ENCODE results near the gene HEXIM1. TPM values are rescaled to one million over a fixed set of nuclear protein-coding genes. Genes with fewer than 3 reads are reported as not detected.
A peak's percentile ranks its signal among the peaks of the same experiment; 100 is the strongest.

The HEXIM1 gene
- total RNA-seq (10 to 100 TPM; 14.4 to 28.7 (median 22.5) TPM), polyA plus RNA-seq (10 to 100 TPM; 11.9 to 12.4 TPM)
- long read RNA-seq, donor 1, transcript HEXIM1-201 (1 exons, 3,600 nt): major isoform, 24 of 26 reads
- long read RNA-seq, donor 1, partial matches to known transcripts: 0 of 26 reads
- long read RNA-seq, donor 1, other reads (novel, unspliced or antisense): 2 of 26 reads
- long read RNA-seq, donor 2, transcript HEXIM1-201 (1 exons, 3,600 nt): major isoform, 77 of 78 reads
- long read RNA-seq, donor 2, partial matches to known transcripts: 0 of 78 reads
- long read RNA-seq, donor 2, other reads (novel, unspliced or antisense): 1 of 78 reads
- long read RNA-seq, donor 3, transcript HEXIM1-201 (1 exons, 3,600 nt): major isoform, 17 of 17 reads
- long read RNA-seq, donor 3, partial matches to known transcripts: 0 of 17 reads
- long read RNA-seq, donor 3, other reads (novel, unspliced or antisense): 0 of 17 reads

DNA sequence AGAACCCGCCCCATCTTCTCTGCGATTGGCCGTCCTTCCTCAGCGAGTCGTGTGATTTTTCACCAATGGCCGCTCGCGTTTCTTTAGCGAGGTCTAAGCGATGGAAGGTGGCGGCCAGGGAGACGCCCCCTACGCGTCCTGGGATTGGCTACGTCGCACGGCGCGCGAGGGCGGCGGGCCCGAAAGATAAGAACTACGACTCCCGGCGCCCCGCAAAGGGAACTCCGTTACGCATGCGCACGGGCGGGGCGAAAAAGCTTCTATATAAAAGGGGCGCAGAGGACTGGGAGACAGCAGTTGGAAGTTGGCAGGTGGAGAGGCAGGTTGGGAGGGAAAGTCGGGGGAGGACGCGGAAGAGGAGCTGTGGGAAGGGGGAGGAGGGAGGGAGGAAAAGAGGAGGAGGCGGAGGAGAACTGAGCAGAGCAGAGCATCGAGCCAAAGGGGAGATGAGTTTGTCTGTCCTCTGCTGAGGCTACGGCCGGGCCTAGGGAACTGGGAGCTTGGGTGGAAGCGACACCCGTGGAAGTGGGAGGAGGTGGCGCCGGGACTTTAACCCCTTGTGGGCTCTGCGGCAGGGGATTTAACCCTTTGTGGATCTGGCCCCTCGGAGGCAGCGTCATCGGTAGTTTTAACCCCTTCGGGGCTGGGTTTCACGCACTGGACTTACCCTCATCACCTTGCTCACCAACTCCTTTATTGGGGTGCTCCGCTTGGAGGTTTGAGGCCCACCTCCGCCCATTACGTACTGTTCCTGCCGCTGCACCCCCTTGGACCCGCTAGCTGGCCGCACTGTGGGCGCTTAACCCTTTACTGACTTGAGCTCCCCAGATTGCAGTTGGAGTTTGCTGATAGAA lies at the start of gene HEXIM1:
Gene HEXIM1, plus strand, starts transcription at position 293 of the 854 bp plus-strand sequence. CDS start 716 bp downstream, outside the sequence.
- DNase-seq: peak; percentile 99 to 100 (median 99)
- intact Hi-C loops (cut with DNase I): loop anchor here in 6 of 10 donors (1.0 to 5.0 kb wide), 2 partner anchors 13 to 49 kb away; partner anchors contain the start of gene HEXIM2 (in 5 of the 6)
- TF ChIP-seq CTCF (IDR thresholded peaks at IDR 0.05) (no peak), POLR2A (IDR thresholded peaks at IDR 0.05) (peak; percentile 79 to 99)
- Histone ChIP-seq H3K4me3 (peak within 1 kb of the TSS; percentile 63 to 93 (median 79)), H3K27ac (peak within 1 kb of the TSS; percentile 95 to 100 (median 99)), H3K27me3 (no peaks in the 10 kb centered on the region), H3K4me1 (peaks cover 5 to 67% (median 36%) of the 10 kb centered on the region in 12 donors), H3K36me3 (no peaks in the 10 kb centered on the region), H3K9me3 (no peaks in the 10 kb centered on the region)
- 0 to 1% (median 0%) methylated on average over 58 of the region's 58 CpGs for WGBS, 4 donors
- peak; percentile 80 to 88 (median 84) for ATAC-seq

DNA sequence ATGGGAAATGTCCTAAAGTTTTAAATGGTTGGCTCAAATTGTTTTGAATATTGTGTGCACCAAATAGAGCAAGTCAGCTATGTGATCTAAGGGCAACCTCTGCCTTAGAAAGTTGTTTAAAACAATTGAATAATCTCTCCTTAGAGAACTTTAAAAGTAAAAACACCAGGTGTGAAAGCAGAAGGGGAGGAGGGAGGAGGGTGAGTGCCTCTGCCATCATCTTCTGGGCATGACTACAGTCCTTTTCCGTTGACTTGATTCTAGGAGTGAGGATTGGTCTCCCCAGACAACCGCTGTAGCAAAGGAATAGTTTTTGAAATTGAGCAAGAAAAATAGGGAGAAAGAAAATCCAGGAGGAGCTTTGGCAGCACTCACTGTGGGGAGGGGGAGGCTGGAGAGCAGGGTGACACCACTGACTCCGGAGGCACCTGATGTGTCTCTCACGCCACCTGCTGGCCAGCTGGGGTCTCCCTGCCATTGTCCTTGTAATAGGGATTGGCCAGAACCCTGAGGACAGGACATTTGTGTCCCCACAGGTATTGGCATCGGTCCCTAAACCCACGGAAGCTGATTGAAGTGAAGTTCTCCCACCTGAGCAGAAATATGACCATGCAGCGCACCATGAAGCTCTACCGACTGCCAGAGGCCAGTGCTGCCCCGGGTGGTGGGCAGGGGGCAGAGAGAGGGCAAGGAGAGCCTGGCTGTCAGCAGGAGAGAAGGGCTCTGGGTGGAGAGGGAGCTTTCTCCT lies 49.2 kb upstream of the HEXIM1 start:
- peaks cover 0 to 100% (median 94%) of the 10 kb centered on the region in 9 donors for H3K36me3 ChIP-seq
- intact Hi-C loops (cut with DNase I): loop anchor here (2.0 to 10.0 kb wide), 11 partner anchors 33 to 324 kb away; partner anchors contain the start of genes PLCD3 (in 7 of the 10), GFAP (in 2 of the 10) and NMT1 (in 2 of the 10)
- TF ChIP-seq POLR2A (IDR thresholded peaks at IDR 0.05) (no peak), CTCF (IDR thresholded peaks at IDR 0.05) (peak; percentile 85 to 96 (median 90))
- no peak overlapping the region for H3K4me3 ChIP-seq
- H3K4me1 ChIP-seq: peaks cover 0 to 48% (median 19%) of the 10 kb centered on the region in 12 donors
- 39 to 50% (median 45%) methylated on average over 9 of the region's 9 CpGs for WGBS, 4 donors
- peak overlapping the region in 5 of 12 donors; percentile 29 to 72 (median 42) for H3K27ac ChIP-seq
- H3K27me3 ChIP-seq: no peaks in the 10 kb centered on the region
- ATAC-seq (peak; percentile 55 to 83 (median 75)), DNase-seq (peak; percentile 82 to 93 (median 84))
- H3K9me3 ChIP-seq: no peaks in the 10 kb centered on the region

GRCh38 chr17:45101546-45101882 lies 46.8 kb upstream of the HEXIM1 start:
- ATAC-seq (no peak), DNase-seq (no peak)
- H3K4me3 ChIP-seq: no peak overlapping the region
- no peak for TF ChIP-seq POLR2A (IDR thresholded peaks at IDR 0.05)
- no peak for TF ChIP-seq CTCF (IDR thresholded peaks at IDR 0.05)
- peak overlapping the region in 7 of 12 donors; percentile 14 to 90 (median 84) for H3K27ac ChIP-seq
- H3K4me1 ChIP-seq: peaks cover 0 to 63% (median 31%) of the 10 kb centered on the region in 12 donors
- H3K36me3 ChIP-seq: peaks cover 0 to 100% (median 94%) of the 10 kb centered on the region in 9 donors
- intact Hi-C loops (cut with DNase I): loop anchor here in 1 of 10 donors (5.0 kb wide), 1 partner anchor 179 kb away; no protein-coding TSS in a partner anchor
- WGBS, 4 donors: 80 to 81% (median 81%) methylated on average over 9 of the region's 9 CpGs
- no peaks in the 10 kb centered on the region for H3K9me3 ChIP-seq
- no peaks in the 10 kb centered on the region for H3K27me3 ChIP-seq

Measured in heart left ventricle (tissue), 16 donors.